ENCODE data around the gene CHIC2.
"Not testable (repeated sequence)": the region's sequence is repeated elsewhere in the genome, so short reads cannot be mapped to it uniquely, and the experiment has no call there.

The CHIC2 gene

DNA sequence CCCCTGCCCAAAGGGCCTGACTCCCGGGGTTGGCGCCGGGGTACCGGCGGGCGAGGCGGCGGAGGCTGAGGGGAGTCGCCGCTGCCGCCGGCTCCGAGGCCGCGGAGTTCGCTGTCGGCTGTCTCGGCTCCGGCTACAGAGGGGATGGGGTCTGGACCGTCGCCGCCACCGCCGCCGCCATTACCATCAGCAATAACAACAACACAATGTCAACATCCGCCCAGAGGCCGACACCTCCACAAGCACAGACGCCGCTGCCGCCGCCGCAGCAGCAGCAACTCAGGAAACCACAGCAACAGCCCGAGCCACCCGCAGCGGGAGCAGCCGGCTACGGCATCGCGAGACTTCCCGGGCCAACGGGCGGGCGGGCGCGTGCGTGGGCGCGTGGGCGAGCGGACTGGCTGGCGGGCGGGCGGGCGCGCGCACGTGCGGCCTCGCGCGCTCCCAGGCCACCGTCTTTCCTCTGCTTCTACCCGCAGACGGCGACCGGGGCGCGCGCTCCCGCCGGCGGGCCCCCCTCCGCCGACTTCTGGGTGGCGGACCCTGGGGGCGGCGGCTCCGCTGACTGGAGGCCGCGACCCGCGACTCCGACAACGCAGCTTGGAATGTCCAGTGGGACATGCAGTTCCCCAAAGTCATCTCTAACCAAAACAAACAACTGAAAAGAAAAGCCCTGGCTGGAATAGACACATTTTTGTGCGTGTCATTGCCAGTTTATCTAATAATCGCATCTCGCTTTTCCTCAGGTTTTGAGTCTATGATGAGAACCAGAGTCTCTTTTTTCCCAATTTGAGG lies at the start of gene CHIC2:
Gene CHIC2 (minus strand): TSS at position 289 of the 795 bp plus-strand sequence. CDS start 305 bp downstream, outside the sequence.
- Histone ChIP-seq H3K9me2 (ENCODE audit: low read depth, low read length) (no peaks in the 10 kb centered on the region), H3F3A (ENCODE audit: insufficient read depth, low read length) (no peaks in the 10 kb centered on the region), H3K4me1 (ENCODE audit: insufficient read depth, low read length, severe bottlenecking) (peaks cover 44% of the 10 kb centered on the region), H3K9ac (ENCODE audit: low read length) (peak within 1 kb of the TSS; percentile 85), H3K9me3 (ENCODE audit: low read length) (no peaks in the 10 kb centered on the region), H3K27me3 (ENCODE audit: insufficient read depth, low read length) (no peaks in the 10 kb centered on the region), H3K4me2 (ENCODE audit: low read length) (peak within 1 kb of the TSS; percentile 69), H3K36me3 (ENCODE audit: insufficient read depth, low read length) (no peaks in the 10 kb centered on the region), H4K20me1 (ENCODE audit: insufficient read depth, low read length) (no peaks in the 10 kb centered on the region), H3K27ac (ENCODE audit: low read depth, low read length, poor library complexity, severe bottlenecking) (peak within 1 kb of the TSS; percentile 44), H2AFZ (ENCODE audit: low read length) (peak within 1 kb of the TSS; percentile 50), H3K79me2 (ENCODE audit: insufficient read depth, low read length) (peaks cover 46% of the 10 kb centered on the region), H3K4me3 (ENCODE audit: low read depth, low read length, poor library complexity, severe bottlenecking) (peak within 1 kb of the TSS; percentile 83)
- TF ChIP-seq, protein P1, sequence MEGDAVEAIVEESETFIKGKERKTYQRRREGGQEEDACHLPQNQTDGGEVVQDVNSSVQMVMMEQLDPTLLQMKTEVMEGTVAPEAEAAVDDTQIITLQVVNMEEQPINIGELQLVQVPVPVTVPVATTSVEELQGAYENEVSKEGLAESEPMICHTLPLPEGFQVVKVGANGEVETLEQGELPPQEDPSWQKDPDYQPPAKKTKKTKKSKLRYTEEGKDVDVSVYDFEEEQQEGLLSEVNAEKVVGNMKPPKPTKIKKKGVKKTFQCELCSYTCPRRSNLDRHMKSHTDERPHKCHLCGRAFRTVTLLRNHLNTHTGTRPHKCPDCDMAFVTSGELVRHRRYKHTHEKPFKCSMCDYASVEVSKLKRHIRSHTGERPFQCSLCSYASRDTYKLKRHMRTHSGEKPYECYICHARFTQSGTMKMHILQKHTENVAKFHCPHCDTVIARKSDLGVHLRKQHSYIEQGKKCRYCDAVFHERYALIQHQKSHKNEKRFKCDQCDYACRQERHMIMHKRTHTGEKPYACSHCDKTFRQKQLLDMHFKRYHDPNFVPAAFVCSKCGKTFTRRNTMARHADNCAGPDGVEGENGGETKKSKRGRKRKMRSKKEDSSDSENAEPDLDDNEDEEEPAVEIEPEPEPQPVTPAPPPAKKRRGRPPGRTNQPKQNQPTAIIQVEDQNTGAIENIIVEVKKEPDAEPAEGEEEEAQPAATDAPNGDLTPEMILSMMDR (IDR thresholded peaks at IDR 0.05; ENCODE audit: low read length), result no peak
- no peak for TF ChIP-seq EZH2 (IDR thresholded peaks at IDR 0.05; ENCODE audit: borderline replicate concordance, low read length)

DNA sequence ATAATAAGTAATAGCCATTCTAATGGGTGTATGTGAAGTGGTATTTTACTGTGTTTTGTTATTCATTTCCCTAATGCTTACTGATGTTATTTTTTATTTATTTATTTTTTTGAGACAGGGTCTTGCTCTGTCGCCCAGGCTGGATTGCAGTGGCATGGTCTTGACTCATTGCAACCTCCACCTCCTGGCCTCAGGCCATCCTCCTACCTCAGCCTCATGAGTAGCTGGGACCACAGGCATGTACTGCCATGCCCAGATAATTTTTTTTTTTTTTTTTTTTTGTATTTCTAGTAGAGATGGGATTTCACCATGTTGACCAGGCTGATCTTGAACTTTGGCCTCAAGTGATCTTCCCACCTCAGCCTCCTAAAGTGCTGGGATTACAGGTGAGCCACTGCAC lies 48.8 kb upstream of the CHIC2 start:
- H3F3A ChIP-seq (ENCODE audit: insufficient read depth, low read length); H3K36me3 ChIP-seq (ENCODE audit: insufficient read depth, low read length); H3K9me3 ChIP-seq (ENCODE audit: low read length); H3K27ac ChIP-seq (ENCODE audit: low read depth, low read length, poor library complexity, severe bottlenecking); H3K79me2 ChIP-seq (ENCODE audit: insufficient read depth, low read length); H3K4me1 ChIP-seq (ENCODE audit: insufficient read depth, low read length, severe bottlenecking); H3K4me2 ChIP-seq (ENCODE audit: low read length); H3K27me3 ChIP-seq (ENCODE audit: insufficient read depth, low read length); H3K9ac ChIP-seq (ENCODE audit: low read length); H2AFZ ChIP-seq (ENCODE audit: low read length); H3K9me2 ChIP-seq (ENCODE audit: low read depth, low read length); H3K4me3 ChIP-seq (ENCODE audit: low read depth, low read length, poor library complexity, severe bottlenecking); H4K20me1 ChIP-seq (ENCODE audit: insufficient read depth, low read length): not testable (repeated sequence)

DNA sequence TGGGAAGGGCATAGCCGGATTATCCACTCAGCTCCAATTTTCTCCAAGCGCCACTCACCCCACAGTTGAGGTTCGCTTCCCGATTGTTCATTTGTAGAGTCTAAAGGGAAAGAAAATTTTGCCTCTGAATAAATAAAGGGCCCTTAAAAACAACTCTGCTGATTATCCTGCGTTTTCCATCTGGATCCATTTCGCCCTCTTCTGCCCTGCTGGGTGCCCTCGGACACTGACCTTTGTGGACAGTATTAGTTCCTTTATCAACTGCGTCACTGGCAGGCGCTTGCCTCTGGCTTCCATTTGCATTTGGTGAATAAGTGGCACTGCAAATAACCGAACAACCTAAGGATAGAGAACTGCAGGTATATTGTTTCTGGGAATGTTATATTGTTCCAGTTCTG lies 45.6 kb upstream of the CHIC2 start:
- H3K36me3 ChIP-seq (ENCODE audit: insufficient read depth, low read length), result no peaks in the 10 kb centered on the region

More for the DNA sequence above, 45.6 kb upstream of the CHIC2 start:
- Histone ChIP-seq H3K27me3 (ENCODE audit: insufficient read depth, low read length) (no peaks in the 10 kb centered on the region), H3K9me2 (ENCODE audit: low read depth, low read length) (no peaks in the 10 kb centered on the region), H3K79me2 (ENCODE audit: insufficient read depth, low read length) (no peaks in the 10 kb centered on the region), H3K4me1 (ENCODE audit: insufficient read depth, low read length, severe bottlenecking) (no peaks in the 10 kb centered on the region), H2AFZ (ENCODE audit: low read length) (no peak overlapping the region), H3F3A (ENCODE audit: insufficient read depth, low read length) (no peaks in the 10 kb centered on the region), H3K9ac (ENCODE audit: low read length) (no peak overlapping the region), H4K20me1 (ENCODE audit: insufficient read depth, low read length) (no peaks in the 10 kb centered on the region), H3K9me3 (ENCODE audit: low read length) (no peaks in the 10 kb centered on the region), H3K4me3 (ENCODE audit: low read depth, low read length, poor library complexity, severe bottlenecking) (no peak overlapping the region), H3K27ac (ENCODE audit: low read depth, low read length, poor library complexity, severe bottlenecking) (no peak overlapping the region), H3K4me2 (ENCODE audit: low read length) (no peak overlapping the region)
- TF ChIP-seq, protein P1 (IDR thresholded peaks at IDR 0.05; ENCODE audit: low read length), result no peak
- no peak for TF ChIP-seq EZH2 (IDR thresholded peaks at IDR 0.05; ENCODE audit: borderline replicate concordance, low read length)
